DOHH2 (cell line): ENCODE measurements around the gene SLC28A1.

Experiments used
- H3F3A ChIP-seq: fragments of 200-600 bp; sonication (generic), shearing (Covaris generic); 2 replicates; pipeline ENCODE4 v1.6.0; 2016; ENCODE audit warnings: antibody characterized with exemption, mild to moderate bottlenecking; ENCODE audit not compliant: control insufficient read depth, insufficient read depth
- H3K27ac ChIP-seq: fragments of 200-600 bp; sonication (generic); 2 replicates; pipeline ENCODE4 v1.5.1; 2014; ENCODE audit warnings: low read depth, mild to moderate bottlenecking, low read length, moderate library complexity
- H3K27me3 ChIP-seq: fragments of 200-600 bp; sonication (generic); 2 replicates; pipeline ENCODE4 v1.6.1; 2014; ENCODE audit warnings: mild to moderate bottlenecking, low read length, mixed read lengths; ENCODE audit not compliant: control insufficient read depth
- H3K36me3 ChIP-seq: fragments of 200-600 bp; sonication (generic); 2 replicates; pipeline ENCODE4 v1.6.1; 2014; ENCODE audit warnings: mild to moderate bottlenecking, low read length, moderate library complexity, mixed read lengths; ENCODE audit not compliant: control insufficient read depth
- H3K4me1 ChIP-seq: fragments of 200-600 bp; sonication (generic); 2 replicates; pipeline ENCODE4 v1.6.1; 2014; ENCODE audit warnings: mild to moderate bottlenecking, low read length, mixed read lengths; ENCODE audit not compliant: control insufficient read depth
- H3K4me2 ChIP-seq: fragments of 200-600 bp; sonication (generic); 2 replicates; pipeline ENCODE4 v1.6.0; 2014; ENCODE audit warnings: mild to moderate bottlenecking, low read length, moderate library complexity
- H3K4me3 ChIP-seq: fragments of 200-600 bp; sonication (generic); 2 replicates; pipeline ENCODE4 v1.5.1; 2014; ENCODE audit warnings: mild to moderate bottlenecking, low read length, mixed read lengths
- H3K79me2 ChIP-seq: fragments of 200-600 bp; sonication (generic); 2 replicates; pipeline ENCODE4 v1.6.1; 2014; ENCODE audit warnings: mild to moderate bottlenecking, low read length, mixed read lengths; ENCODE audit not compliant: control insufficient read depth
- H3K9me2 ChIP-seq: fragments of 200-600 bp; sonication (generic); replicated peaks from 2 replicates; pipeline ENCODE4 v1.6.1; 2014; ENCODE audit warnings: mild to moderate bottlenecking, low read length, mixed read lengths; ENCODE audit not compliant: control insufficient read depth
- H3K9me3 ChIP-seq: fragments of 200-600 bp; sonication (generic); 2 replicates; pipeline ENCODE4 v1.6.1; 2014; ENCODE audit warnings: antibody characterized with exemption, low read length, mixed read lengths; ENCODE audit not compliant: control insufficient read depth, insufficient read depth
- H4K20me1 ChIP-seq: fragments of 200-600 bp; sonication (generic); 2 replicates; pipeline ENCODE4 v1.6.0; 2014; ENCODE audit warnings: low read depth, mild to moderate bottlenecking, antibody characterized with exemption, low read length, moderate library complexity; ENCODE audit not compliant: control insufficient read depth, insufficient read depth
- CTCF ChIP-seq: fragments of 200-600 bp; sonication (generic); IDR thresholded peaks from one replicate; pipeline ENCODE4 v1.5.1; 2014; ENCODE audit warnings: antibody characterized with exemption, mild to moderate bottlenecking, low read depth, low read length; ENCODE audit not compliant: poor library complexity, severe bottlenecking
- EZH2phosphoT487 ChIP-seq: fragments of 200-600 bp; sonication (generic); IDR thresholded peaks from 2 replicates; pipeline ENCODE4 v1.6.1; 2017; ENCODE audit warnings: borderline replicate concordance, mild to moderate bottlenecking, antibody characterized with exemption, low read length, moderate library complexity, mixed read lengths

Gene SLC28A1

GRCh38 chr15:84949845-84950569 is 65.5 kb downstream of the SLC28A1 start:
- Histone ChIP-seq H3K4me3 (no peak overlapping the region), H3K27me3 (peaks cover 11% of the 10 kb centered on the region; the same call in 1 of the 2 replicates), H3K4me2 (no peak overlapping the region), H3K27ac (no peak overlapping the region), H3K4me1 (no peaks in the 10 kb centered on the region), H3K9me2 (no peaks in the 10 kb centered on the region), H3F3A (no peaks in the 10 kb centered on the region), H3K79me2 (no peaks in the 10 kb centered on the region), H3K9me3 (no peaks in the 10 kb centered on the region), H3K36me3 (no peaks in the 10 kb centered on the region), H4K20me1 (no peaks in the 10 kb centered on the region)
- TF ChIP-seq EZH2phosphoT487 (no peak), CTCF (no peak)

GRCh38 chr15:84950570-84951111 is 66.2 kb downstream of the SLC28A1 start:
- H3K27ac ChIP-seq, result no peak overlapping the region
- H3K79me2 ChIP-seq, result no peaks in the 10 kb centered on the region
- peaks cover 15% of the 10 kb centered on the region for H3K27me3 ChIP-seq
- H4K20me1 ChIP-seq, result no peaks in the 10 kb centered on the region
- no peak overlapping the region for H3K4me3 ChIP-seq
- H3K4me2 ChIP-seq, result no peak overlapping the region
- no peak for TF ChIP-seq CTCF
- TF ChIP-seq EZH2phosphoT487, result no peak
- H3F3A ChIP-seq, result no peaks in the 10 kb centered on the region
- no peaks in the 10 kb centered on the region for H3K9me2 ChIP-seq
- H3K4me1 ChIP-seq, result no peaks in the 10 kb centered on the region
- no peaks in the 10 kb centered on the region for H3K9me3 ChIP-seq
- no peaks in the 10 kb centered on the region for H3K36me3 ChIP-seq

GRCh38 chr15:84951736-84952135 is 67.3 kb downstream of the SLC28A1 start:
- no peak for TF ChIP-seq CTCF
- no peak for TF ChIP-seq EZH2phosphoT487
- no peaks in the 10 kb centered on the region for H3K4me1 ChIP-seq
- no peak overlapping the region for H3K4me2 ChIP-seq

More at GRCh38 chr15:84951736-84952135, 67.3 kb downstream of the SLC28A1 start:
- H3F3A ChIP-seq, result no peaks in the 10 kb centered on the region
- H3K79me2 ChIP-seq, result no peaks in the 10 kb centered on the region
- H3K27me3 ChIP-seq, result peaks cover 21% of the 10 kb centered on the region
- H3K9me3 ChIP-seq, result no peaks in the 10 kb centered on the region
- H3K4me3 ChIP-seq, result no peak overlapping the region
- H3K9me2 ChIP-seq, result no peaks in the 10 kb centered on the region
- no peak overlapping the region for H3K27ac ChIP-seq
- H3K36me3 ChIP-seq, result no peaks in the 10 kb centered on the region
- H4K20me1 ChIP-seq, result no peaks in the 10 kb centered on the region
